ENCODE measurements around the gene OR10H5. TPM values are rescaled to one million over a fixed set of nuclear protein-coding genes. Genes with fewer than 3 reads are reported as not detected.

The OR10H5 gene, protein sequence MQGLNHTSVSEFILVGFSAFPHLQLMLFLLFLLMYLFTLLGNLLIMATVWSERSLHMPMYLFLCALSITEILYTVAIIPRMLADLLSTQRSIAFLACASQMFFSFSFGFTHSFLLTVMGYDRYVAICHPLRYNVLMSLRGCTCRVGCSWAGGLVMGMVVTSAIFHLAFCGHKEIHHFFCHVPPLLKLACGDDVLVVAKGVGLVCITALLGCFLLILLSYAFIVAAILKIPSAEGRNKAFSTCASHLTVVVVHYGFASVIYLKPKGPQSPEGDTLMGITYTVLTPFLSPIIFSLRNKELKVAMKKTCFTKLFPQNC
- total RNA-seq (not detected), polyA plus RNA-seq (not detected), total RNA-seq (not detected)

- Histone ChIP-seq H3K9me3 (ENCODE audit: control insufficient read depth in 2 of 3, low read length in 3 of 3) (no peaks in the 10 kb centered on the region), H3K4me3 (ENCODE audit: low read length) (no peak within 1 kb of the TSS), H3K27me3 (ENCODE audit: control insufficient read depth in 2 of 2, insufficient read depth in 2 of 2, low read length in 2 of 2) (no peaks in the 10 kb centered on the region), H3K4me1 (ENCODE audit: control insufficient read depth in 2 of 2, insufficient read depth in 2 of 2, low read length in 2 of 2) (no peaks in the 10 kb centered on the region), H3K27ac (ENCODE audit: low read depth, low read length) (no peak within 1 kb of the TSS), H3K36me3 (ENCODE audit: control insufficient read depth in 2 of 3, insufficient read depth in 3 of 3, low read length in 3 of 3) (no peaks in the 10 kb centered on the region)
- no peak for DNase-seq
- H3K9me3 Mint-ChIP-seq, result peaks cover 0 to 2% (median 0%) of the 10 kb centered on the region in 11 donors
- no peaks in the 10 kb centered on the region for H3K36me3 Mint-ChIP-seq
- no peak within 1 kb of the TSS for H3K4me3 Mint-ChIP-seq
- H3K27me3 Mint-ChIP-seq, result peaks cover 5 to 26% (median 22%) of the 10 kb centered on the region in 5 donors
- intact Hi-C loops (cut with micrococcal nuclease), result no loop called here
- ChIA-PET CTCF (no interaction called here), POLR2A (no interaction called here)
- H3K4me1 Mint-ChIP-seq, result peaks cover 0 to 2% (median 0%) of the 10 kb centered on the region in 7 donors
- H3K27ac Mint-ChIP-seq, result no peak within 1 kb of the TSS
- no peak for ATAC-seq
Observed at GRCh38 chr19:15787611-15788155, at the start of gene OR10H5. OR10H5 (plus strand) TSS chr19:15787661; CDS start chr19:15794049, 6,388 bp downstream.

- no peaks in the 10 kb centered on the region for H3K9me3 ChIP-seq (ENCODE audit: control insufficient read depth in 2 of 3, low read length in 3 of 3)
- H3K4me3 Mint-ChIP-seq, result no peak within 1 kb of the TSS
- CTCF ChIA-PET, result interaction anchor here (0.7 kb wide), 1 partner anchor 152 kb away, joined by 3 read pairs; no protein-coding TSS in a partner anchor
- peaks cover 5 to 25% (median 13%) of the 10 kb centered on the region in 11 donors for H3K9me3 Mint-ChIP-seq
- DNase-seq (no peak), ATAC-seq (no peak)
- H3K27ac Mint-ChIP-seq, result no peak within 1 kb of the TSS
- POLR2A ChIA-PET, result no interaction called here
- H3K27ac ChIP-seq (ENCODE audit: low read depth, low read length), result no peak within 1 kb of the TSS
- H3K36me3 Mint-ChIP-seq, result peaks cover 6 to 14% (median 8%) of the 10 kb centered on the region in 5 donors
- H3K36me3 ChIP-seq (ENCODE audit: control insufficient read depth in 2 of 3, insufficient read depth in 3 of 3, low read length in 3 of 3), result no peaks in the 10 kb centered on the region
- intact Hi-C loops (cut with micrococcal nuclease), result no loop called here
- peaks cover 0 to 6% of the 10 kb centered on the region in 2 donors for H3K27me3 ChIP-seq (ENCODE audit: control insufficient read depth in 2 of 2, insufficient read depth in 2 of 2, low read length in 2 of 2)
- no peak within 1 kb of the TSS for H3K4me3 ChIP-seq (ENCODE audit: low read length)
- H3K4me1 ChIP-seq (ENCODE audit: control insufficient read depth in 2 of 2, insufficient read depth in 2 of 2, low read length in 2 of 2), result no peaks in the 10 kb centered on the region
- no peaks in the 10 kb centered on the region for H3K4me1 Mint-ChIP-seq
- peaks cover 0 to 15% (median 12%) of the 10 kb centered on the region in 5 donors for H3K27me3 Mint-ChIP-seq
Observed at GRCh38 chr19:15737722-15738121, 49.7 kb upstream of the OR10H5 start, which contains the start of gene OR10H3. OR10H3 (plus strand) TSS chr19:15737985; CDS start chr19:15741393, 3,408 bp downstream.

GRCh38 chr19:15740785-15741184 is 46.7 kb upstream of the OR10H5 start:
- DNase-seq, result no peak
- H3K4me3 ChIP-seq (ENCODE audit: low read length), result no peak overlapping the region
- no peaks in the 10 kb centered on the region for H3K36me3 ChIP-seq (ENCODE audit: control insufficient read depth in 2 of 3, insufficient read depth in 3 of 3, low read length in 3 of 3)
- no peaks in the 10 kb centered on the region for H3K4me1 ChIP-seq (ENCODE audit: control insufficient read depth in 2 of 2, insufficient read depth in 2 of 2, low read length in 2 of 2)
- H3K27me3 ChIP-seq (ENCODE audit: control insufficient read depth in 2 of 2, insufficient read depth in 2 of 2, low read length in 2 of 2), result peaks cover 0 to 12% of the 10 kb centered on the region in 2 donors
- Mint-ChIP-seq H3K4me1 (peaks cover 0 to 3% (median 0%) of the 10 kb centered on the region in 7 donors), H3K4me3 (no peak overlapping the region), H3K27me3 (peaks cover 7 to 34% (median 32%) of the 10 kb centered on the region in 5 donors), H3K27ac (no peak overlapping the region), H3K36me3 (peaks cover 6 to 14% (median 8%) of the 10 kb centered on the region in 5 donors), H3K9me3 (peaks cover 5 to 25% (median 13%) of the 10 kb centered on the region in 11 donors)
- POLR2A ChIA-PET, result no interaction called here
- no peak for ATAC-seq
- intact Hi-C loops (cut with micrococcal nuclease), result no loop called here
- H3K9me3 ChIP-seq (ENCODE audit: control insufficient read depth in 2 of 3, low read length in 3 of 3), result no peaks in the 10 kb centered on the region
- no peak overlapping the region for H3K27ac ChIP-seq (ENCODE audit: low read depth, low read length)
- CTCF ChIA-PET, result no interaction called here

- intact Hi-C loops (cut with micrococcal nuclease), result no loop called here
- ATAC-seq (no peak), DNase-seq (no peak)
- H3K4me3 Mint-ChIP-seq, result no peak overlapping the region
- peaks cover 0 to 6% (median 0%) of the 10 kb centered on the region in 11 donors for H3K9me3 Mint-ChIP-seq
- ChIA-PET CTCF (interaction anchor here (0.6 kb wide), 1 partner anchor 739 kb away, joined by 5 read pairs; no protein-coding TSS in a partner anchor), POLR2A (no interaction called here)
- no peaks in the 10 kb centered on the region for H3K9me3 ChIP-seq (ENCODE audit: control insufficient read depth in 2 of 3, low read length in 3 of 3)
- H3K27ac Mint-ChIP-seq, result no peak overlapping the region
- no peak overlapping the region for H3K4me3 ChIP-seq (ENCODE audit: low read length)
- H3K4me1 ChIP-seq (ENCODE audit: control insufficient read depth in 2 of 2, insufficient read depth in 2 of 2, low read length in 2 of 2), result no peaks in the 10 kb centered on the region
- H3K27me3 Mint-ChIP-seq, result peaks cover 50 to 71% (median 67%) of the 10 kb centered on the region in 5 donors
- H3K27ac ChIP-seq (ENCODE audit: low read depth, low read length), result no peak overlapping the region
- H3K36me3 ChIP-seq (ENCODE audit: control insufficient read depth in 2 of 3, insufficient read depth in 3 of 3, low read length in 3 of 3), result no peaks in the 10 kb centered on the region
- peaks cover 6 to 7% of the 10 kb centered on the region in 2 donors for H3K27me3 ChIP-seq (ENCODE audit: control insufficient read depth in 2 of 2, insufficient read depth in 2 of 2, low read length in 2 of 2)
- no peaks in the 10 kb centered on the region for H3K4me1 Mint-ChIP-seq
- no peaks in the 10 kb centered on the region for H3K36me3 Mint-ChIP-seq
Observed at GRCh38 chr19:15748239-15748638, 39.2 kb upstream of the OR10H5 start.

DNA sequence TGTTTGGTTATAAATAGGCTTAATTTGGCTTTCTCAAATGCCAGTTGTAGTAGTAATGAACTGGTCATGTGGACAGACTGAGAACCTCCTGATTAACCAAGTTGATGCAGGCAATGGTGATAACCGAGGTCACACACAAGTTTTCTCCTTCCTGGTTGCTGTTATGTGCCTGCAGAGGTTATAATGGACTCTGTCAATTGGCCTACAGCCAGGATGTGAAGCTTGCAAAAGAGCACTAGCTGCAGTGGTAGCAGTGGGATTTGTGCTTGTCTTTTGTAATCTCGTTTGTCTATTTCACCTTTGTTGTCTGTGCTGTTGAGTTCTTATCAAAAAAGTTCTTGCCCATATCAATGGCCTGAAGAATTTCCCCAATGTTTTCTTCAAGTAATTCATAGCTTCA is 29.1 kb upstream of the OR10H5 start:
- Histone ChIP-seq H3K27me3 (ENCODE audit: control insufficient read depth in 2 of 2, insufficient read depth in 2 of 2, low read length in 2 of 2) (peaks cover 6 to 15% of the 10 kb centered on the region in 2 donors), H3K4me1 (ENCODE audit: control insufficient read depth in 2 of 2, insufficient read depth in 2 of 2, low read length in 2 of 2) (no peaks in the 10 kb centered on the region), H3K27ac (ENCODE audit: low read depth, low read length) (no peak overlapping the region), H3K36me3 (ENCODE audit: control insufficient read depth in 2 of 3, insufficient read depth in 3 of 3, low read length in 3 of 3) (no peaks in the 10 kb centered on the region), H3K4me3 (ENCODE audit: low read length) (no peak overlapping the region), H3K9me3 (ENCODE audit: control insufficient read depth in 2 of 3, low read length in 3 of 3) (no peaks in the 10 kb centered on the region)
- DNase-seq (no peak), ATAC-seq (no peak)
- H3K27ac Mint-ChIP-seq, result no peak overlapping the region
- ChIA-PET POLR2A (no interaction called here), CTCF (no interaction called here)
- intact Hi-C loops (cut with micrococcal nuclease), result no loop called here
- peaks cover 0 to 6% (median 3%) of the 10 kb centered on the region in 5 donors for H3K36me3 Mint-ChIP-seq
- H3K4me3 Mint-ChIP-seq, result no peak overlapping the region
- H3K27me3 Mint-ChIP-seq, result peaks cover 61 to 84% (median 76%) of the 10 kb centered on the region in 5 donors
- H3K4me1 Mint-ChIP-seq, result peaks cover 0 to 10% (median 0%) of the 10 kb centered on the region in 7 donors
- peaks cover 0 to 15% (median 7%) of the 10 kb centered on the region in 11 donors for H3K9me3 Mint-ChIP-seq

- peaks cover 0 to 6% (median 3%) of the 10 kb centered on the region in 5 donors for H3K36me3 Mint-ChIP-seq
- peaks cover 6 to 15% of the 10 kb centered on the region in 2 donors for H3K27me3 ChIP-seq (ENCODE audit: control insufficient read depth in 2 of 2, insufficient read depth in 2 of 2, low read length in 2 of 2)
- H3K9me3 Mint-ChIP-seq, result peaks cover 0 to 15% (median 7%) of the 10 kb centered on the region in 11 donors
- H3K36me3 ChIP-seq (ENCODE audit: control insufficient read depth in 2 of 3, insufficient read depth in 3 of 3, low read length in 3 of 3), result no peaks in the 10 kb centered on the region
- H3K4me1 ChIP-seq (ENCODE audit: control insufficient read depth in 2 of 2, insufficient read depth in 2 of 2, low read length in 2 of 2), result no peaks in the 10 kb centered on the region
- H3K27me3 Mint-ChIP-seq, result peaks cover 49 to 72% (median 71%) of the 10 kb centered on the region in 5 donors
- DNase-seq, result no peak
- POLR2A ChIA-PET, result no interaction called here
- CTCF ChIA-PET, result no interaction called here
- no peak overlapping the region for H3K4me3 ChIP-seq (ENCODE audit: low read length)
- peaks cover 0 to 10% (median 0%) of the 10 kb centered on the region in 7 donors for H3K4me1 Mint-ChIP-seq
- no peak for ATAC-seq
- no peak overlapping the region for H3K27ac Mint-ChIP-seq
- no peak overlapping the region for H3K27ac ChIP-seq (ENCODE audit: low read depth, low read length)
- no peak overlapping the region for H3K4me3 Mint-ChIP-seq
- intact Hi-C loops (cut with micrococcal nuclease), result no loop called here
- H3K9me3 ChIP-seq (ENCODE audit: control insufficient read depth in 2 of 3, low read length in 3 of 3), result no peaks in the 10 kb centered on the region
Observed at GRCh38 chr19:15759962-15760565, 27.4 kb upstream of the OR10H5 start.
